Measurements from ENCODE around the gene GPAM.
A peak's percentile ranks its signal among the peaks of the same experiment; 100 is the strongest.

The GPAM gene

DNA sequence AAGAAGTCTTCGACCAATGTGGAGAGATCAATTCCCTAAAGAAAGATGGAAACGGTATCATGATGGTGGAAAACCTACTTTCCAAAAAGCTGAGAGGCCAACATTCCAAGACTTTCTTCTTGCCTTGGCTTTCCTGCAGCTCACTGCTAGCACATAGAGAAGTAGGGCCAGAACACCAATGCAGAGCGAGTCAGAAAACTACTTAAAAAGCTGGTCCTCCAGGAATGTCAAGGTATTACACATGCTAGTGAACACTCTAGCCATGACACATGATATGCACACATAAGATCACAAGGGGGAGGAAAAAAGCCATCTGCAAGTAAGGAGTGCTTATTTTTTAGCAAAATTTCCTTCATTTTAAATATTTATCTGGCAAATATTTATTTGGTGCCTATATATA lies 22.7 kb downstream of the GPAM start:
- DNase-seq (ENCODE audit: low read depth), result no peak
- no peak overlapping the region for H3K4me3 ChIP-seq (ENCODE audit: low read length)
- TF ChIP-seq, protein P1, sequence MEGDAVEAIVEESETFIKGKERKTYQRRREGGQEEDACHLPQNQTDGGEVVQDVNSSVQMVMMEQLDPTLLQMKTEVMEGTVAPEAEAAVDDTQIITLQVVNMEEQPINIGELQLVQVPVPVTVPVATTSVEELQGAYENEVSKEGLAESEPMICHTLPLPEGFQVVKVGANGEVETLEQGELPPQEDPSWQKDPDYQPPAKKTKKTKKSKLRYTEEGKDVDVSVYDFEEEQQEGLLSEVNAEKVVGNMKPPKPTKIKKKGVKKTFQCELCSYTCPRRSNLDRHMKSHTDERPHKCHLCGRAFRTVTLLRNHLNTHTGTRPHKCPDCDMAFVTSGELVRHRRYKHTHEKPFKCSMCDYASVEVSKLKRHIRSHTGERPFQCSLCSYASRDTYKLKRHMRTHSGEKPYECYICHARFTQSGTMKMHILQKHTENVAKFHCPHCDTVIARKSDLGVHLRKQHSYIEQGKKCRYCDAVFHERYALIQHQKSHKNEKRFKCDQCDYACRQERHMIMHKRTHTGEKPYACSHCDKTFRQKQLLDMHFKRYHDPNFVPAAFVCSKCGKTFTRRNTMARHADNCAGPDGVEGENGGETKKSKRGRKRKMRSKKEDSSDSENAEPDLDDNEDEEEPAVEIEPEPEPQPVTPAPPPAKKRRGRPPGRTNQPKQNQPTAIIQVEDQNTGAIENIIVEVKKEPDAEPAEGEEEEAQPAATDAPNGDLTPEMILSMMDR (conservative IDR thresholded peaks at IDR 0.05; ENCODE audit: low read length), result 0 out of 2 replicates have a peak, but pooled peaks have one; percentile 4

DNA sequence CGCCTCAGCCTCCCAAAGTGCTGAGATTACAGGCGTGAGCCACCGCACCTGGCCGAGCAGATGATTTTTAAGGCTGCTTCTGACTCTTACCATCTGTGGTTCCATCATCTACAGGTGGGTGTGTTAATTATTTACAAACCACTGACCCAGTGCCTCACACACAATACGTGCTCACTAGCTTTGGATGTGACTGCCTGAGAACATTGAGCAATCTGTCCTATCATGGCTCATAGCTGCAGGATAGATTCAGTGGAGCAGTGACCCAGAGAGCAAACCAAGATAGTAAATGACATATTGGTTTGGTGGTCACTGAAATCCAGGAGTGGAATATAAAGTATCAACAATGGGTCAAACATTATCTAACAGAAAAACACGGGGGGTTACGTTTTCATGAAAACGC lies 24.1 kb downstream of the GPAM start:
- DNase-seq (ENCODE audit: low read depth), result no peak
- TF ChIP-seq, protein P1 (conservative IDR thresholded peaks at IDR 0.05; ENCODE audit: low read length), result no peak
- no peak overlapping the region for H3K4me3 ChIP-seq (ENCODE audit: low read length)

DNA sequence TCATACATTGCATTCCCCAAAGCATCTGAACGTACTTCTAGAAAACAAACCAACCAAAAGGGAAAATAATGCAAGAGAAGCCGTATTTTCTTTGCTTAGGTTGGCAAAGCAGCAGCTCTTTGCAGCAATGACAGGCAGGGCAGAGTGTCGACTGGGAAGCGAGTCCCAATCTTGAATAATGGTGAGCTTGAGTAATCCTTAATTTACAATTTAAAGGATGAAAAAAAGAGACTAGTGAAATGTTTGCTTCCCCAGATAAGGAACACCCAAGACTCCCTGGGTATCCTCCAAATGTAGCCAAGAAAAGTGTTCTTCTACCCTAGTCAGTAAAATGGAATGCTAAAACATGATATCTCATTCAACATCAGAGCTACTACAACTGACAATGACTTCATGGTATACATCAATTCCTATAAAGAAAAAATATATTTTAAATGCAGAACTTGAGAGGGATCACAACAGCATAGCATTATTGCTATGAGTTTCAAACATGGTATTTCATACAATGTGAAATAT lies 32.0 kb downstream of the GPAM start:
- no peak for DNase-seq (ENCODE audit: low read depth)
- TF ChIP-seq, protein P1 (conservative IDR thresholded peaks at IDR 0.05; ENCODE audit: low read length), result no peak
- no peak overlapping the region for H3K4me3 ChIP-seq (ENCODE audit: low read length)

DNA sequence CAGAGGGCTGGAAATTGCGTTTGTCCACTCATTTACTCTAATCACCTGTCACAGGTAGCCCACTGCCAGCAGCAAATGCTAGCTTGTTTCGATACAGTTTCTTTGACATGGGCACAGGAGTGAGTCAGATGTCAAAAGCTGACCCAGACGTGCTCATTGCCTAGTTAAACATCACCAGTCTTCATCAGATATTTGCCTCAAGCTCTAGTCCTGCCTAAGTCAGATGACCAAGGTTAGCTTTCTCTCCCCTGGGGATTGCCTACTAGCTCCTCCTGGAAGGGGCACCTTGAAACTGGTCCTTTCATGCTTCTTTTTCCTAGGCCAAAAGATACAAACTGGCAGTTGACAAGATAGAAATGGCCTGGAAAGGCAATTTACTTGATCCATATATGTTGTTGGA lies 35.2 kb downstream of the GPAM start:
- no peak overlapping the region for H3K4me3 ChIP-seq (ENCODE audit: low read length)
- TF ChIP-seq, protein P1 (conservative IDR thresholded peaks at IDR 0.05; ENCODE audit: low read length), result no peak
- no peak for DNase-seq (ENCODE audit: low read depth)

DNA sequence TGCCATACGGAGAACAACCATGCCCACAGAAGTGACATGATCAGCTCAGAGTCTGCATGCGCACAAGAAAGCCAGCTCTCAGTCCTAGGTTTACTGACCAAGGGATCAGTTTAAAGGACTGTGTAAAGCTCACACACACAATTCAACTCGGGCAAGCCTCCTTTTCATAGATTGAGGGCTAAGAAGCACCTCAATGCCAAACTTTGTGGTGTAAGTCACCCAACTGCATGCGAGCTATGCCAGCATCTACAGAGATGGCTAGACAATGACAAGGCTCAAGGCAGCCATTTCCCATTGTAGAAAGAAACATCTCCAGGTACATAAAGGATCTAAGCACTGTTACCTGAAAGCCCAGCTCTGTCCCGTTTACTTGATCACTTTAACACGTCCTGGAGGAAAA lies 36.8 kb downstream of the GPAM start:
- TF ChIP-seq, protein P1 (conservative IDR thresholded peaks at IDR 0.05; ENCODE audit: low read length), result no peak
- DNase-seq (ENCODE audit: low read depth), result no peak

DNA sequence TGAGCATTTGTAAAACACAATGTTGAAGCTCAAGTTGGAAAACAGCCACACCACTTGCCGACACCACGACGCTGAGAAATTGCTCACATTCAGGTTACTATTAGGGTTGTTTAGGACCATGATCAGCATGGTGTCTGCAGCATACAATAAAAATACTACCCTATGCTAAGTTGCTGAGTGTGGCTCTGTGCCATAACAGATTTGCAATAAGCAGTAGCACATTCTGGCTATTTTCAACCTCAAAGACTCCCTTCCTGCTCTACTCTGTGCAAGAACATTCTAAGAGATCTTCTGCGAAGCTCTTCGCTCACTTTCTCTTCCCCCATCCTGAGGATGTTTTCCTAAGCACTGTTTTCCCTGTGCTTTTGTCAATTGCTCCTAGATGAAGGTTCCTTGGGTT lies 38.3 kb downstream of the GPAM start:
- TF ChIP-seq, protein P1 (conservative IDR thresholded peaks at IDR 0.05; ENCODE audit: low read length), result no peak
- H3K4me3 ChIP-seq (ENCODE audit: low read length), result no peak overlapping the region
- no peak for DNase-seq (ENCODE audit: low read depth)

More for the DNA sequence above, 36.8 kb downstream of the GPAM start:
- no peak overlapping the region for H3K4me3 ChIP-seq (ENCODE audit: low read length)

DNA sequence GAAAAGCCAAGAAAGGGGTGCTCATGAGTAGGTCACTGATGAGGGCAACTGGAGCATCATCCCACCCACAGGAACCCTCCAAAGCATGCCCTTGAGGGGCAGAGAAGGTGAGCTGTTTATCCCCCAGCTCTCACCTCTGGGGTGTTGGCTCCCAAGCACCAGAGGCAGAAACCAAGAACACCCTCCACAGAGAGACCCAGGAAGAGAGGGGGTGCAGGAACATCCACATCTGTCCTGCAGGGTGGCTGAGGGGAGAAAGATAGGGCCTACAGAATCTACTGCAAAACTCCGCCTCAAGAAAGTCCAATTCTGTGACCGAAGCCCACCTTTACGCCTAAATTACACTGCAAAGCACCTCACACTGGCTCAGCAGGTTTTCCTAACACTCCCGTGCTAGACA lies 40.1 kb downstream of the GPAM start:
- H3K4me3 ChIP-seq (ENCODE audit: low read length), result no peak overlapping the region
- TF ChIP-seq, protein P1 (conservative IDR thresholded peaks at IDR 0.05; ENCODE audit: low read length), result no peak
- DNase-seq (ENCODE audit: low read depth), result no peak
